Activated CD4-positive, alpha-beta memory T cell treated with anti-CD3 and anti-CD28 coated beads for 36 hours (primary cell): ENCODE results near the gene GMPR2. TPM values are rescaled to one million over a fixed set of nuclear protein-coding genes. Genes with fewer than 3 reads are reported as not detected.

Source experiments
- CTCF ChIA-PET: fragments of 350-600 bp; sonication (Branson Sonifier 250); formaldehyde crosslinking; loops from one replicate; lab custom pipeline; 2021; ENCODE audit warnings: antibody characterized with exemption, inconsistent platforms; lab: Charles Lee
- POLR2A ChIA-PET: fragments of 350-600 bp; sonication (Branson Sonifier 250); formaldehyde crosslinking; loops from one replicate; lab custom pipeline; 2021; ENCODE audit warnings: antibody characterized with exemption; lab: Charles Lee
- DNase-seq: peaks from one replicate; pipeline ENCODE4 v3.0.0-alpha.2; 2020
- H3K27ac Mint-ChIP-seq: one replicate; pipeline ENCODE4 v1.8.0; 2021; ENCODE audit warnings: mixed read lengths
- H3K27me3 Mint-ChIP-seq: one replicate; pipeline ENCODE4 v1.8.0; 2021; ENCODE audit warnings: mixed read lengths
- H3K36me3 Mint-ChIP-seq: one replicate; pipeline ENCODE4 v1.8.0; 2021; ENCODE audit warnings: mixed read lengths
- H3K4me1 Mint-ChIP-seq: one replicate; pipeline ENCODE4 v1.8.0; 2021; ENCODE audit warnings: low read depth, mixed read lengths
- H3K4me3 Mint-ChIP-seq: one replicate; pipeline ENCODE4 v1.8.0; 2021; ENCODE audit warnings: mild to moderate bottlenecking, mixed read lengths
- H3K9me3 Mint-ChIP-seq: one replicate; pipeline ENCODE4 v1.8.0; 2021; ENCODE audit warnings: mixed read lengths
- intact Hi-C: fragments of 100-400 bp; cut with micrococcal nuclease; formaldehyde crosslinking; loops from one replicate; pipeline ENCODE4 v1.15.1; 2023
- total RNA-seq, 2 experiments: library from RNA; stranded (reverse); gene quantifications; one replicate each; pipeline ENCODE4 v1.2.3, GENCODE V29; 2021

The GMPR2 gene
- total RNA-seq, 2 experiments from 2014 or later, result 56.9 to 64.6 TPM

GRCh38 chr14:24261969-24262327, 29.2 kb downstream of the GMPR2 start:
- no peaks in the 10 kb centered on the region for H3K27me3 Mint-ChIP-seq
- no peak for DNase-seq
- peaks cover 6% of the 10 kb centered on the region for H3K36me3 Mint-ChIP-seq
- ChIA-PET POLR2A (no interaction called here), CTCF (no interaction called here)
- H3K4me3 Mint-ChIP-seq, result no peak overlapping the region
- H3K9me3 Mint-ChIP-seq, result no peaks in the 10 kb centered on the region
- no peak overlapping the region for H3K27ac Mint-ChIP-seq
- no peaks in the 10 kb centered on the region for H3K4me1 Mint-ChIP-seq
- intact Hi-C loops, result no loop called here

DNA sequence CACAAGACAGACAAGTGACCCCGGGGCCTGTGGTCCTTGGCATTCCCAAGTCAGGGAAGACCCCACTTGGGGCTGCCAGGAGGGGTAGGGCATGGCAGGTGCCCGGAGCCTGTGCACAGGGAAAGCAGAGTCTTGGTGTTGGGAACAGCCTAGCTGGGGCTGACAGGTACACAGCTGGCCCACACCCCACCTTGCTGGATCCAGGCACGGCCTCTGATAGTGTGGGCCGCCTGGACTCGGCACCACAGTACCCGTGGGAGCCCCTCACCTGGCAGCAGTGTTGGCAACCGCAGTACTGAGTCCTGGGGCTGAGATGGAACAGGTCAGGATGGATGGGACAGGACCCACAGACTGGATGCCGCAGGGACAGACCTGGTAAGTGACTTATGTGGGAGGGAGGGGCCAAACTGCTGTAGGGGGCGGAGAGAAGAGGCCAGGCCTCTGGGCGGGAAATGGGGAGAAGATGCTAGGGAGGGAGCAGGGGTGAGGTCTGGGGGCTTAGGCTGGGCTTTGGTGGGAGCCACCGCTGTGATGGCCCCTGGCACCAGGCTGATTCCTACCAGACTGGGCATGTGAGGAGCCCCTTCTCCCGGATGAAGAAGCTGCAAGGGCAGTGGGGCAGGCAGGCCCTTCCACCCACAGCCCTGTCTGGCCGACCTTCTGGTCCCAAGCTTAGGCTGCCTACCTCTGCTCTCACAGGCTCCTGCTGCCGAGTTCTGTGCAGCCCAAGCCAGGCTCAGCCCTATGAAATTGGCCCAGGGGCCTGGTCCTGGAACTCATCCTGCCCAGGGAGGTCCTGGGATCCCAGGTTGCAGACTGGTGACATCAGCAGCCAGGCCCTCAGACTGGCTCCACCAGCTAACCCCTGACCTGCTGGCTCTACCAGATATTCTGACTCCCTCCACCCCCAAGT, 30.3 kb downstream of the GMPR2 start, which contains the start of gene TGM1:
Gene TGM1 (minus strand): TSS at position 357 of the 913 bp plus-strand sequence. CDS start 825 bp downstream, outside the sequence.
- POLR2A ChIA-PET, result interaction anchor here (1.0 kb wide), 1 partner anchor 21 kb away, joined by 3 read pairs; the partner anchor contains the start of gene TINF2
- no peaks in the 10 kb centered on the region for H3K4me1 Mint-ChIP-seq
- H3K27ac Mint-ChIP-seq, result no peak within 1 kb of the TSS
- CTCF ChIA-PET, result interaction anchor here (0.6 to 2.0 kb wide), 3 partner anchors 17 to 70 kb away, joined by 4 to 6 read pairs (median 5); no protein-coding TSS in a partner anchor
- H3K36me3 Mint-ChIP-seq, result peaks cover 10% of the 10 kb centered on the region
- intact Hi-C loops, result no loop called here
- no peaks in the 10 kb centered on the region for H3K9me3 Mint-ChIP-seq
- H3K4me3 Mint-ChIP-seq, result no peak within 1 kb of the TSS
- no peak for DNase-seq
- no peaks in the 10 kb centered on the region for H3K27me3 Mint-ChIP-seq

GRCh38 chr14:24263848-24264247, 31.1 kb downstream of the GMPR2 start:
- Mint-ChIP-seq H3K36me3 (peaks cover 10% of the 10 kb centered on the region), H3K27me3 (no peaks in the 10 kb centered on the region), H3K27ac (no peak overlapping the region), H3K9me3 (no peaks in the 10 kb centered on the region), H3K4me3 (no peak overlapping the region), H3K4me1 (no peaks in the 10 kb centered on the region)
- intact Hi-C loops, result no loop called here
- no peak for DNase-seq
- CTCF ChIA-PET, result interaction anchor here (1.1 to 2.0 kb wide), 2 partner anchors 16 to 69 kb away, joined by 5 to 6 read pairs; no protein-coding TSS in a partner anchor
- POLR2A ChIA-PET, result interaction anchor here (0.9 to 1.0 kb wide), 2 partner anchors 16 to 22 kb away, joined by 3 read pairs; partner anchors contain the start of gene TINF2

GRCh38 chr14:24264298-24264697, 31.6 kb downstream of the GMPR2 start:
- H3K4me1 Mint-ChIP-seq, result no peaks in the 10 kb centered on the region
- H3K27me3 Mint-ChIP-seq, result no peaks in the 10 kb centered on the region
- DNase-seq, result no peak
- peaks cover 10% of the 10 kb centered on the region for H3K36me3 Mint-ChIP-seq
- H3K27ac Mint-ChIP-seq, result no peak overlapping the region
- no peaks in the 10 kb centered on the region for H3K9me3 Mint-ChIP-seq
- ChIA-PET CTCF (interaction anchor here (1.1 to 2.0 kb wide), 2 partner anchors 15 to 69 kb away, joined by 5 to 6 read pairs; no protein-coding TSS in a partner anchor), POLR2A (interaction anchor here (0.9 to 1.0 kb wide), 2 partner anchors 16 to 22 kb away, joined by 3 read pairs; partner anchors contain the start of gene TINF2)
- no peak overlapping the region for H3K4me3 Mint-ChIP-seq
- intact Hi-C loops, result no loop called here

- intact Hi-C loops, result no loop called here
- no peak for DNase-seq
- POLR2A ChIA-PET, result interaction anchor here (0.6 kb wide), 1 partner anchor 16 kb away, joined by 3 read pairs; no protein-coding TSS in a partner anchor
- Mint-ChIP-seq H3K4me3 (no peak overlapping the region), H3K27me3 (no peaks in the 10 kb centered on the region), H3K36me3 (peaks cover 10% of the 10 kb centered on the region), H3K9me3 (no peaks in the 10 kb centered on the region), H3K27ac (no peak overlapping the region), H3K4me1 (peaks cover 5% of the 10 kb centered on the region)
- CTCF ChIA-PET, result interaction anchor here (1.0 to 1.7 kb wide), 5 partner anchors 13 to 67 kb away, joined by 3 to 4 read pairs (median 3); partner anchors contain the start of genes CIDEB and TINF2
Measured at GRCh38 chr14:24266344-24267244, 33.9 kb downstream of the GMPR2 start.

GRCh38 chr14:24267516-24267915, 34.8 kb downstream of the GMPR2 start:
- DNase-seq, result no peak
- ChIA-PET CTCF (interaction anchor here (1.1 kb wide), 1 partner anchor 12 kb away, joined by 3 read pairs; no protein-coding TSS in a partner anchor), POLR2A (interaction anchor here (0.6 kb wide), 1 partner anchor 15 kb away, joined by 3 read pairs; no protein-coding TSS in a partner anchor)
- no peaks in the 10 kb centered on the region for H3K9me3 Mint-ChIP-seq
- no peaks in the 10 kb centered on the region for H3K27me3 Mint-ChIP-seq
- intact Hi-C loops, result no loop called here
- H3K4me1 Mint-ChIP-seq, result peaks cover 14% of the 10 kb centered on the region
- no peak overlapping the region for H3K27ac Mint-ChIP-seq
- H3K36me3 Mint-ChIP-seq, result peaks cover 9% of the 10 kb centered on the region
- no peak overlapping the region for H3K4me3 Mint-ChIP-seq

- Mint-ChIP-seq H3K27ac (no peak overlapping the region), H3K9me3 (no peaks in the 10 kb centered on the region), H3K4me1 (peaks cover 22% of the 10 kb centered on the region), H3K4me3 (no peak overlapping the region), H3K27me3 (no peaks in the 10 kb centered on the region), H3K36me3 (peaks cover 9% of the 10 kb centered on the region)
- intact Hi-C loops, result no loop called here
- no peak for DNase-seq
- ChIA-PET POLR2A (no interaction called here), CTCF (interaction anchor here (1.2 to 4.8 kb wide), 3 partner anchors 26 to 40 kb away, joined by 4 to 45 read pairs (median 11); partner anchors contain the start of genes CIDEB and TINF2)
Measured at GRCh38 chr14:24268225-24268624, 35.5 kb downstream of the GMPR2 start.

DNA sequence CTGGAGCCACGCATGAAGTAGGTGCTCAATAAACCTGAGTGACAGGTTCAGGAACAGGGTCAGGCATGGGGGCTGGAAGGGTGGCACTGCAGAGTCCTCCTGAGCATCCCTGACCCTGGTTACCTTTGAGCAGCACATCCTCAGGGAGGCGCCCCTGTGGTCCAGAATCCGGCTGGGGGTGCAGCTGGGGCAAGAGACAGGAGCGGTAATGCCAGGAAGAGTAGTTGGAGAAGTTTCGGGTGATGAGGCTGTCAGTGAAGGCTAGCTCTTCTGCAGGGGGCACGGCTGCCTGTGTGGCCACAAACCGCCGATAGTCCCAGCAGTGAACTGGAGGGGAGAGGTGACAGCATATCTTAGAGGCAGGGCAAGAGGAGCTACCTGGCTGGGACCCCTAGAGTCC, 36.6 kb downstream of the GMPR2 start:
- Mint-ChIP-seq H3K9me3 (no peaks in the 10 kb centered on the region), H3K4me1 (peaks cover 33% of the 10 kb centered on the region), H3K4me3 (no peak overlapping the region), H3K36me3 (peaks cover 9% of the 10 kb centered on the region), H3K27me3 (no peaks in the 10 kb centered on the region), H3K27ac (no peak overlapping the region)
- DNase-seq, result no peak
- ChIA-PET POLR2A (interaction anchor here (0.6 to 2.9 kb wide), 2 partner anchors 23 to 27 kb away, joined by 5 to 19 read pairs; partner anchors contain the start of gene TINF2), CTCF (interaction anchor here (1.3 to 4.8 kb wide), 7 partner anchors 18 to 168 kb away, joined by 4 to 45 read pairs (median 14); partner anchors contain the start of genes CIDEB and TINF2)
- intact Hi-C loops, result no loop called here

- ChIA-PET CTCF (interaction anchor here (0.9 to 4.8 kb wide), 17 partner anchors 13 to 167 kb away, joined by 3 to 45 read pairs (median 11); partner anchors contain the start of genes CIDEB, DHRS1, IRF9 and LTB4R), POLR2A (interaction anchor here (0.6 to 2.9 kb wide), 9 partner anchors 10 to 56 kb away, joined by 3 to 19 read pairs (median 8); partner anchors contain the start of genes CHMP4A, CIDEB, DHRS1 and NOP9)
- H3K36me3 Mint-ChIP-seq, result peaks cover 9% of the 10 kb centered on the region
- DNase-seq, result no peak
- H3K27ac Mint-ChIP-seq, result no peak overlapping the region
- no peaks in the 10 kb centered on the region for H3K9me3 Mint-ChIP-seq
- H3K4me3 Mint-ChIP-seq, result peak overlapping the region; percentile 84
- H3K4me1 Mint-ChIP-seq, result peaks cover 35% of the 10 kb centered on the region
- intact Hi-C loops, result loop anchor here (2.0 to 10.0 kb wide), 2 partner anchors 63 to 215 kb away; partner anchors contain the start of gene CARMIL3
- H3K27me3 Mint-ChIP-seq, result no peaks in the 10 kb centered on the region
Measured at GRCh38 chr14:24269910-24270536, 37.3 kb downstream of the GMPR2 start.

DNA sequence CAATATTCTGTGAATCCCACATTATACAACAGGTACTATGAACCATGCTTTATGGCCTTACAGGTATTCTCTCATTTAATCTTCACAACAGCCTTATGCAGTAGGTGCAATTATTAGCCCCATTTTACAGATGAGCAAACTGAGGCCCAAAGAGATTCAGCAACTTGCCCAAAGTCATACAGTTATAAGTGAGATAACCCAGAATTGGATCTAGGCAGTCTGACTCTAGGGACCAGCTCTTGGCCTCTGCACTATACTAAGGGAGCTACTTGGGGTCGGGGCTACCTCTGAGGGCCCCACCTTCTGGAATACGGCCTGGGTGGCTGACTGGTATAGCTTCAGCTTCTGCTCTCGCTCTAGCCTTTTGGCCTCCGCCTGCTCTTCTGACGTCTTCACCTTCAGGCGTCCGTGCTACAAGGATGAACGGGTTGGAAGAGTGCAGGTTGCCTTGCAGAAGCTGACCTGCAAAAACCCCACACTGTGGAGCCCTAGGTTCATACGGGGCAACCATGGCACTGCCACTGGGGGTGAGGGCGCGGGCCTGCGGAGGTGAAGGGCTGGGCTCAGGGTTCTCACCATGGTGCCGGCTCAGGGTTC, 37.9 kb downstream of the GMPR2 start:
- no peak for DNase-seq
- intact Hi-C loops, result loop anchor here (1.0 to 10.0 kb wide), 7 partner anchors 28 to 216 kb away; partner anchors contain the start of genes CARMIL3, DHRS1, GMPR2 and LTB4R
- POLR2A ChIA-PET, result interaction anchor here (0.5 to 2.9 kb wide), 16 partner anchors 9 to 159 kb away, joined by 3 to 19 read pairs (median 4); partner anchors contain the start of genes CBLN3, CHMP4A, CIDEB and DHRS1
- CTCF ChIA-PET, result interaction anchor here (0.6 to 4.8 kb wide), 20 partner anchors 9 to 1093 kb away, joined by 3 to 45 read pairs (median 8); partner anchors contain the start of genes CIDEB, DHRS1, IRF9 and LTB4R
- H3K36me3 Mint-ChIP-seq, result peaks cover 9% of the 10 kb centered on the region
- no peaks in the 10 kb centered on the region for H3K9me3 Mint-ChIP-seq
- H3K27me3 Mint-ChIP-seq, result no peaks in the 10 kb centered on the region
- peak overlapping the region; percentile 93 for H3K27ac Mint-ChIP-seq
- H3K4me1 Mint-ChIP-seq, result peaks cover 41% of the 10 kb centered on the region
- peak overlapping the region; percentile 84 for H3K4me3 Mint-ChIP-seq
